ENCODE data around the gene CAMTA2.

GRCh38 chr17:4945944-4946280 lies 41.6 kb downstream of the CAMTA2 start:
- no peak for TF ChIP-seq EP300 (IDR thresholded peaks at IDR 0.05)
- no peak for TF ChIP-seq CTCF (IDR thresholded peaks at IDR 0.05)
- TF ChIP-seq POLR2A (IDR thresholded peaks at IDR 0.05; ENCODE audit: low read depth): no peak
